ENCODE data around the gene AMMECR1. TPM values are rescaled to one million over a fixed set of nuclear protein-coding genes. Genes with fewer than 3 reads are reported as not detected.

AMMECR1 gene
- total RNA-seq, 3 donors from 2014 or later: 4.1 to 10.7 (median 8.2) TPM

- no peak for DNase-seq
- no peaks in the 10 kb centered on the region for H3K4me1 ChIP-seq (ENCODE audit: low read depth)
- no peak for ATAC-seq
- TF ChIP-seq, protein P1, sequence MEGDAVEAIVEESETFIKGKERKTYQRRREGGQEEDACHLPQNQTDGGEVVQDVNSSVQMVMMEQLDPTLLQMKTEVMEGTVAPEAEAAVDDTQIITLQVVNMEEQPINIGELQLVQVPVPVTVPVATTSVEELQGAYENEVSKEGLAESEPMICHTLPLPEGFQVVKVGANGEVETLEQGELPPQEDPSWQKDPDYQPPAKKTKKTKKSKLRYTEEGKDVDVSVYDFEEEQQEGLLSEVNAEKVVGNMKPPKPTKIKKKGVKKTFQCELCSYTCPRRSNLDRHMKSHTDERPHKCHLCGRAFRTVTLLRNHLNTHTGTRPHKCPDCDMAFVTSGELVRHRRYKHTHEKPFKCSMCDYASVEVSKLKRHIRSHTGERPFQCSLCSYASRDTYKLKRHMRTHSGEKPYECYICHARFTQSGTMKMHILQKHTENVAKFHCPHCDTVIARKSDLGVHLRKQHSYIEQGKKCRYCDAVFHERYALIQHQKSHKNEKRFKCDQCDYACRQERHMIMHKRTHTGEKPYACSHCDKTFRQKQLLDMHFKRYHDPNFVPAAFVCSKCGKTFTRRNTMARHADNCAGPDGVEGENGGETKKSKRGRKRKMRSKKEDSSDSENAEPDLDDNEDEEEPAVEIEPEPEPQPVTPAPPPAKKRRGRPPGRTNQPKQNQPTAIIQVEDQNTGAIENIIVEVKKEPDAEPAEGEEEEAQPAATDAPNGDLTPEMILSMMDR (IDR thresholded peaks at IDR 0.05): no peak
- H3K9me3 ChIP-seq: no peaks in the 10 kb centered on the region
- H3K36me3 ChIP-seq (ENCODE audit: low read depth): no peaks in the 10 kb centered on the region
- H3K4me3 ChIP-seq: no peak overlapping the region
- intact Hi-C loops (cut with DNase I, micrococcal nuclease): no loop called here
Observed at GRCh38 chrX:110188701-110189558, 129.0 kb downstream of the AMMECR1 start.

DNA sequence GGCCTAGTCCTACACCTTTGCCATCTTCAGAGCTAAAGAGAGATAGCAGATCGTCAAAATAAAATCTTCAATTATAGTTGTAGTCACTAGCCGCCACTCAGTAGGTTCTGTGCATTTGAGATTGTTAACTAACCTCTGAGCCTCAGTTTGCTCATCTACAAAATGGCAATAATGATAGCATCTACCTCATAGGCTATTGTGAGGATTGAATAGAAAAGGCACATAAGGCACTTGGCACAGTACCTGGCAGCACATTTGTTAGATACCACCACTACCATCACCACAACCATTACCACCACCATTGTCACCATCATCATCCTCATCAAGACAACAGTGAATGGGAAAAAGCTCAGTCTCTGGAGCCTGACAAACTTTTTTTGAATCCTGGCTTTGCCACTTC lies 134.6 kb downstream of the AMMECR1 start:
- TF ChIP-seq, protein P1 (IDR thresholded peaks at IDR 0.05): no peak
- Histone ChIP-seq H3K9me3 (no peaks in the 10 kb centered on the region), H3K4me1 (ENCODE audit: low read depth) (no peaks in the 10 kb centered on the region), H3K36me3 (ENCODE audit: low read depth) (no peaks in the 10 kb centered on the region), H3K4me3 (no peak overlapping the region)
- ATAC-seq (no peak), DNase-seq (no peak)
- intact Hi-C loops (cut with DNase I, micrococcal nuclease): no loop called here

- ATAC-seq (no peak), DNase-seq (no peak)
- no peak overlapping the region for H3K4me3 ChIP-seq
- intact Hi-C loops (cut with DNase I, micrococcal nuclease): no loop called here
- no peaks in the 10 kb centered on the region for H3K4me1 ChIP-seq (ENCODE audit: low read depth)
- TF ChIP-seq, protein P1 (IDR thresholded peaks at IDR 0.05): no peak
- H3K9me3 ChIP-seq: no peaks in the 10 kb centered on the region
- H3K36me3 ChIP-seq (ENCODE audit: low read depth): no peaks in the 10 kb centered on the region
Observed at GRCh38 chrX:110182865-110183264, 135.0 kb downstream of the AMMECR1 start.

DNA sequence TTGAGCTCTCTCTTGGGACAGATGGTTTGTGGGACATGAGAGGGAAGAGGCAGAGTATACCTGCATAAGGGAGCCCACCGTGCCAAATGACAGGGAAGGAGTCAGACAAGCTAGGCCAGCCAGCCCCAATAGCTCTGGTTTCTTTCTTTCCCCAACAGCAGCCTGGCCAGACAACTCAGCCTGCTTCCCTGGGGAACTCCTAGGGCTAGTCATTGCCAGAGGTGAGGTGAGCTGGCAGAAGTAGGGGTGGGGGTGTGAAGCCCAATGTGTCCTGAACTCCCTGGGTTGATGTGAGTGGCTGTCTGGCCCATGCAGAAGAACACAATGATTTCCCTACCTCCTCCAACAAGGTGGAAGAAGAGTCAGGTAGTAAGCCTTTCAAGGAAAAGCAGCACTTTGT lies 135.5 kb downstream of the AMMECR1 start:
- intact Hi-C loops (cut with DNase I, micrococcal nuclease): no loop called here

GRCh38 chrX:110181459-110182137 lies 136.3 kb downstream of the AMMECR1 start:
- no peaks in the 10 kb centered on the region for H3K36me3 ChIP-seq (ENCODE audit: low read depth)
- no peak for DNase-seq
- no peak overlapping the region for H3K4me3 ChIP-seq
- TF ChIP-seq, protein P1 (IDR thresholded peaks at IDR 0.05): no peak
- ATAC-seq: no peak
- intact Hi-C loops (cut with DNase I, micrococcal nuclease): no loop called here
- no peaks in the 10 kb centered on the region for H3K4me1 ChIP-seq (ENCODE audit: low read depth)
- no peaks in the 10 kb centered on the region for H3K9me3 ChIP-seq

More for the DNA sequence above, 135.5 kb downstream of the AMMECR1 start:
- ATAC-seq (no peak), DNase-seq (no peak)
- TF ChIP-seq, protein P1 (IDR thresholded peaks at IDR 0.05): no peak
- no peaks in the 10 kb centered on the region for H3K36me3 ChIP-seq (ENCODE audit: low read depth)
- H3K4me3 ChIP-seq: no peak overlapping the region
- no peaks in the 10 kb centered on the region for H3K9me3 ChIP-seq
- H3K4me1 ChIP-seq (ENCODE audit: low read depth): no peaks in the 10 kb centered on the region

Measured in mucosa of descending colon (tissue), 3 donors.